Measurements from ENCODE around the gene IFNL3.
"Not testable (repeated sequence)": the region's sequence is repeated elsewhere in the genome, so short reads cannot be mapped to it uniquely, and the experiment has no call there.

The IFNL3 gene

DNA sequence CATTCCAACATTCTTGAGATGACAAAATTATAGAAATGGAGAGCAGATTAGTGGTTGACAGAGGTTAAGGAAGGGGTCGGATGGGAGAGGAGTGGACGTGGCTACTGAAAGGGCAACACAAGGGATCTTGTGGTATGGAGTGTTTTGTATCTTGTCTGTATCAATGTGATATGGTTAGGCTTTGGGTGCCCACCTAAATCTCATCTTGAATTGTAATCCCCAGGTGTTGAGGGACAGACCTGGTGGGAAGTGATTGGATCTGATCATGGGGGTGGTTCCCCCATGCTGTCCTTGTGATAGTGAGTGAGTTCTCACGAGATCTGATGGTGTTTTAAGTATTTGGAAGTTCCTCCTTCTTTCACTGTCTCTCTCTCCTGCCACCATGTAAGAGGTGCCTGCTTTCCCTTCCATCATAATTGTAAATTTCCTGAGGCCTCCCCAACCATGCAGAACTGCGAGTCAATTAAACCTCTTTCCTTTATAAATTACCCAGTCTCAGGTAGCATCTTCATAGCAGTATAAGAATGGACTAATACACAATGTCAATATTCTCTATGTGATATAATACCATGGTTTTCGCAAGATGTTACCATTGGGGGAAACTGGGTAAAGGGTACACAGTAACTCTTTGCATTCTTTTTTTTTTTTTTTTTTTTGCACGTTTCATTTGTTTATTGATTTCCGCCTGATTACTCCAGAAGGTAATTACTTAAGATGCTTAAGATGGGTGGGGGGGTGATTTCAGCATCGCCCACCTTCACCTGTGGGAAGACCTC lies 8.8 kb upstream of the IFNL3 start:
- DNase-seq (ENCODE audit: low spot score) = no peak

DNA sequence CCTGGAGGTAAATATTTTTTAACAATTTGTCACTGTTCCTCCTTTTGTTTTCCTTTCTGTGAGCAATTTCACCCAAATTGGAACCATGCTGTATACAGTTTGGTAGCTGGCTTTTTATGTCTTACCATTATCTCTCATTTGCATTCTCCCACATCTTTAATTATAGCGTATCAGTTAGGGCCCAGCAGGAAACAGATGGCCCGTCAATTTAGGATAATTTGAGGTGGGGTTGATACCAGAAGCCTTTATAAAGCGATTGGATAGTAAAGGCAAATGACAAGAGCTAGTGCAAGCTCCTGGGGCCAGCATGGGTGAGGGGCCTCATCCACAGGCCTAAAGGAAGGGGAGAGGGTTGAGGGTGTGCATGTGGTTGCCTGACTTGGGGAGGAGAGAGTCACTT lies 7.7 kb upstream of the IFNL3 start:
- no peak for DNase-seq (ENCODE audit: low spot score)

DNA sequence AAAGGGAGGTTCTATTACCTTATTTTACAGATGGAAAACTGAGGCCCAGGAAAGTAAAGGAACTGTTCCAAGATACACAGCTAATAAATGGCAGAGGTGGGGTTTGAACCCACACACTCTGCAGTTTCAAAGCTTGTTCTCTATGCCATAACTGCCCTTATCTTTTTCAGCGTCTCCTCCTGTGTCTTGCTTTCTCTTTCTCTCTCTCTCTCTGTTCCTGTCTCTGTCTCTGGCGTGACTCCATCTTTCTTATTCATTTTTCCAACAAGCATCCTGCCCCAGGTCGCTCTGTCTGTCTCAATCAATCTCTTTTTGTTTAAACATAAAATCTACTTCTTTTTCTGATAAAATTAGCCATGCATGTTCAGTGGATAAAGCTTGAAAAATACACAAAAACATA lies 7.0 kb upstream of the IFNL3 start:
- DNase-seq (ENCODE audit: low spot score) = no peak

DNA sequence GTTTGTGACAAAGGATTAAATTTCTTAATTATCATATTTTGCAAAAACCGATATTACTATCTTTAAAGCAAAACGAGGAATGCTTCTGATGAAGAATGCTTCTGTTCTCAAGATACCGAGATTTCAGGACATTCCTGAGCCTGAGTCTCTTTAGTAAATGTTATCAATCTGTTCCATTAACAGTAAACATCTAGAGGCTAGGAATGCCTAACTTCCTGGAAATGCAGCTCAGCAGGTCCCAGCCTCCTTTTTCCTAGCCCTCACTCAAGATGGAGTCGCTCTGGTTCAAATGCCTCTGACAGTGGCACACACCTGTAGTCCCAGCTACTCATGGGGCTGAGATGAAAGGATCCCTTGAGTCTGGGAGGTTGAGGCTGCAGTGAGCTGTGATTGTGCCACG lies 6.3 kb upstream of the IFNL3 start:
- no peak for DNase-seq (ENCODE audit: low spot score)

DNA sequence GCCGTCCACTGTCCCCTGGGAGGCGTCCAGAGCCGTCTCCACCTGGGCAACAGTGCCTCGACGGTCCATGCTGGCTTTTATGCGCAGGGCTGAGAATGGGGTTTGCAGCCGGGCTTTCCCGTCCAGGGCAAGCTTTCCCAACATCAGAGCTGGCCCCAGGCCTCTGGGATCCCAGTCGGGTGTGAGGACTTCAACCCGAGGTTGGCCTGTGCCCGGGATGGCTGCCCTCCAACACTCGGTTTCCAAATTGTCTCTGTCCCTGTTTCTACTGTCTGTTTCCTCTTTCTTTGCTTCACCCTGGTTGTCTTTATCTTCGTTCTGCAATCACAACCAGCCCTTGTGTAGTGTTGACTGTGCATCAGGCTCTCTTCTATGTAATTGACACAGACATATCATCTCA lies 4.0 kb upstream of the IFNL3 start, which contains the start of gene IFNL4:
TSS of gene IFNL4 (minus strand) at position 51 of the 400 bp plus-strand sequence.
- no peak for DNase-seq (ENCODE audit: low spot score)

DNA sequence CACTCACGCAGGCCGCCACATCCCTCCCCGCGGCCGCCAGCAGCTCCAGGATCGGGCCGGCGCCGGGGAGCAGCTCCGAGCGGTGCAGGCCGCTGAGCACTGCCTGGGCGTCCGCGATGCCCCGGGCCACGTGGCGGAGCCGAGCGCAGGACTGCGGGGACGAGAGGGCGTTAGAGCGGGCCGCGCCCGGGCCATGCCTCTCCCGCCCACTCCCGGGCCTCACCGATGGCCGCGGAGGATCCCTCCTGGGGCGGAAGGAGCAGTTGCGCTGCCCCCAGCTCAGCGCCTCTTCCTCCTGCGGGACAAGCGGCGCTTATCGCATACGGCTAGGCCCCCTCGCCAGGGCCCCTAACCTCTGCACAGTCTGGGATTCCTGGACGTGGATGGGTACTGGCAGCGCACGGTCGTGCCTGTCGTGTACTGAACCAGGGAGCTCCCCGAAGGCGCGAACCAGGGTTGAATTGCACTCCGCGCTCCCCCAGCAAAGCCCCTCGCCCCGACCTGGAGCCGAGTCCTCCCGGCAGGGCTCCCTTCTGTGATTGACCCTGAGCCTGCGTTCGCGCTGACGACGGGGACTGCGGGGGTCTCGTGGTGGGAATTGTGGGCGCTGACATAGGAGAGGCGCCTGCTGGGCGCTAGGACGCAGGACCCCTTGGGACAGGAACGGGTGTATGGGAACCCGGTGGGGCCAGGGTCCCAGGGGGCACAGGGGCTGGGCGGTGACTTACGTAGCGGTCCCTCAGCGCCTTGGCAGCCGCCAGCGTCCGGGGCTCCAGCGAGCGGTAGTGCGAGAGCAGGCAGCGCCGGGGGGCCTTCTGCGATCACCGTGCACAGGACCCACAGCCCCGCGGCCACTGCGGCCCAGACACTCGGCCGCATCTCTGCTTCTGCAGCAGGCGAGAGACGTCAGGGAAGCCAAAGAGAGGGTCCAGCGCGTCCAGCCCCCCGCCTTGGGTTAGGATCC lies 3.2 kb upstream of the IFNL3 start:
- DNase-seq (ENCODE audit: low spot score) = no peak

DNA sequence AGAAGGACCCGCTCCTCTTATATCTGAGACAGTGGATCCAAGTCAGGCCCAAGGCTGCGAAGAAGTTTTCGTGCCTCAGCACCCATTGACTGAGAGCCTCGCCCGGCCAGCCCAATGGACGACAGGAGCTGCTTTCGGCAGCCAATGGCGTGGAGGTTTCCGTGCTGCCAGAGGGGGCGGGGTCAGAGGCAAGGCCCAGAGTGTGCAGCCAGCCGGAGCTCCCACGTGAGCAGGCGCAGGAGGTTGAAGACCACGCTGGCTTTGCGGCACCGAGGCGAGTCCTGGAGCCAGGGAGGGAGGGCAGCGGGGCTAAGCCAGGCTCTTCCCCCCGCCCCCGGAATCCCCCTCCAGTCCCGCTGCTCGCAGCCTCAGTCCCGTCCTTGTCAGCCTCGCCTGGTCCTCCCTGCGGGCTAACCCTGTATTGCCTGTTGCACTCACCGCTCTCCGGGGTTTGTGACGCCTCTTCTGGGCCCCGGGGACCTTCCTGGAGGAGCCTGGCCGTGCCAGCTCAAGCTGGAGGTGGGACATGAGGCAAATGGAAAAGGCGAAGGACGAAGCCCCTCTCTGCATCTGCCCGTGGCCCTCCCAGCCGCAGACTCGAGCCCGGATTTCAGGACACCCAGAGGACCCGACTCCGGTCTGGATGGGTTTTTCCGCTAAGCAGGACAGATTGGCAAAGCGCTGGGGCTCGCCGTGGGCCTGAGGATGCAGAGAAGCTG lies 2.3 kb upstream of the IFNL3 start:
- no peak for DNase-seq (ENCODE audit: low spot score)

DNA sequence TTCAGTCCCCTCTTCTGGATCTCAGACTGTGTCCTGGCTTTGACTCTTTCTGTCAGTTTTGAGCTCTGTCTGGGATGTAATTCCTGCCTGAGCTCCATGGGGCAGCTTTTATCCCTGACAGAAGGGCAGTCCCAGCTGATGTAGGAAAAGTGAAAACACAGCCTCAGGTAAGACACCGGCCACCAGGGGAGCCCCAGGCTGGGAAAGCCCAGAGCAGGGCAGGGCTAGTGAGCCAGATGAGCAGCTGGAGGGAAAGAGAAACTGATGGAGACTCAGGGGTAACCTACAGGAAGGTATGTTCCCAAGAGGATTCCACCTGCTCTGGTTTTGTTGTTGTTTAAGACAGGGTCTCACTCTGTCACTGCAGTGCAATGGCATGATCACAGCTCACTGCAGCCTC lies 360 bp upstream of the IFNL3 start:
- DNase-seq (ENCODE audit: low spot score) = not testable (repeated sequence)

DNA sequence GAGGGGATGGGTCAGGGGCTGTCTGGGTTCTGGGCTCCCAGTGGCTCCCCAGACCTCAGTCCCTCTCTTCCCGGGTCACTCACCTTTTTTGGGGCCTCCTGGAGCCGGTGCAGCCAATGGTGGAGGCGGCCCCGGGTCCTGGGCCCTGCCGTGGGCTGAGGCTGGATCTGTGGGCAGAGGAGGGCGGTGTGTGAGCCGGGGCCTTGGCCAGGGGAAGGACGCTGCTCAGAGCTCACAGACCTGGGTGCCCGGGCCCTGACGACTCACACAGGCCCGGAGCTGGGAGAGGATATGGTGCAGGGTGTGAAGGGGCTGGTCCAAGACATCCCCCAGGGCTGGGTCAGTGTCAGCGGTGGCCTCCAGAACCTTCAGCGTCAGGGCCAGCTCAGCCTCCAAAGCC lies 1.1 kb downstream of the IFNL3 start:
- DNase-seq (ENCODE audit: low spot score) = not testable (repeated sequence)

DNA sequence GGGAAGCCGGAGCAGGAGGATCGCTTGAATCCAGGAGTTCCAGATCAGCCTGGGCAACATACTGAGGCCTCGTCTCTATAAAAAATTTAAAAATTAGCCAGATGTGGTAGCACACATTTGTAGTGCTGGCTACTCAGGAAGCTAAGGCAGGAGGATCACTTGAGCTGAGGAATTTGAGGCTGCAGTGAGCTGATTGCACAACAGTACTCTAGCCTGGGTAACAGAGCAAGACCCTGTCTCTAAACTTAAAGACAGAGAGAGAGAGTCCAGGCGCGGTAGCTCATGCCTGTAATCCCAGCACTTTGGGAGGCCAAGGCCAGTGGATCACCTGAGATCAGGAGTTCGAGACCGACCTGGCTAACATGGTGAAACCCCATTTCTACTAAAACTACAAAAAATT lies 4.4 kb downstream of the IFNL3 start:
- DNase-seq (ENCODE audit: low spot score) = no peak

DNA sequence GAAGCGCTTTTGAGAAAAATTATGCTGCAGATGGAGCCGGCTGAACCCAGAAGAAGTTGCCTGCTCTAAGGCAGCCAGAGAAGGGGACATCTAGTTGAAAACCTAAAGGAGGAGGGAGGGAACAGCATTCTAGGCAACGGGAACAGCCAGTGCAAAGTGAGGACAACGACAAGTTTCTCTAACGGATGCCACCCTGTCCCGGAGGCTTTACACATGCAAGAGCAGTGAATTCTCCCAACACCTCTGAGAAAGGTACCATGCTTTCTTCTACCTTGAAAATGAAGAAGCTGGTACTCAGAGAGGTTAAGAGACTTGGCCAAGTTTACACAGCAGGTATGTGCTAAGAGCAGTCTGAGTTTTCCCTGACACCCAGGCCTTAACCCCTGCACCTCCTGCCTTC lies 5.9 kb downstream of the IFNL3 start:
- DNase-seq (ENCODE audit: low spot score) = no peak

DNA sequence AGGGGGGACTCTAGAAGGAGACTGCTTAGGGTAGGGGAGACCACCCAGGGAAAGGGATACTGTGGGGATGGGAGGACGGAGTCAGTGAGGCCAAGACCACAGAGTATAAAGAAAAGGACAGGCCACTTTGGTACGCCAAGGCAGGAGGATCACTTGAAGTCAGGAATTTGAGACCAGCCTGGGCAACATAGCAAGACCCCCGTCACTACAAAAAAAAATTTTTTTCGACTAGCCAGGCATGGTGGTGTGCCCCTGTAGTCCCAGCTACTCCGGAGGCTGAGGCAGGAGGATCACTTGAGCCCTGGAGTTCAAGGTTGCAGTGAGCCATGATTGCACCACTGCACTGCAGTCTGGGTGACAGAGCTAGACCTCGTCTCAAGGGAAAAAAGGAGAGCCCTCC lies 6.6 kb downstream of the IFNL3 start:
- no peak for DNase-seq (ENCODE audit: low spot score)

DNA sequence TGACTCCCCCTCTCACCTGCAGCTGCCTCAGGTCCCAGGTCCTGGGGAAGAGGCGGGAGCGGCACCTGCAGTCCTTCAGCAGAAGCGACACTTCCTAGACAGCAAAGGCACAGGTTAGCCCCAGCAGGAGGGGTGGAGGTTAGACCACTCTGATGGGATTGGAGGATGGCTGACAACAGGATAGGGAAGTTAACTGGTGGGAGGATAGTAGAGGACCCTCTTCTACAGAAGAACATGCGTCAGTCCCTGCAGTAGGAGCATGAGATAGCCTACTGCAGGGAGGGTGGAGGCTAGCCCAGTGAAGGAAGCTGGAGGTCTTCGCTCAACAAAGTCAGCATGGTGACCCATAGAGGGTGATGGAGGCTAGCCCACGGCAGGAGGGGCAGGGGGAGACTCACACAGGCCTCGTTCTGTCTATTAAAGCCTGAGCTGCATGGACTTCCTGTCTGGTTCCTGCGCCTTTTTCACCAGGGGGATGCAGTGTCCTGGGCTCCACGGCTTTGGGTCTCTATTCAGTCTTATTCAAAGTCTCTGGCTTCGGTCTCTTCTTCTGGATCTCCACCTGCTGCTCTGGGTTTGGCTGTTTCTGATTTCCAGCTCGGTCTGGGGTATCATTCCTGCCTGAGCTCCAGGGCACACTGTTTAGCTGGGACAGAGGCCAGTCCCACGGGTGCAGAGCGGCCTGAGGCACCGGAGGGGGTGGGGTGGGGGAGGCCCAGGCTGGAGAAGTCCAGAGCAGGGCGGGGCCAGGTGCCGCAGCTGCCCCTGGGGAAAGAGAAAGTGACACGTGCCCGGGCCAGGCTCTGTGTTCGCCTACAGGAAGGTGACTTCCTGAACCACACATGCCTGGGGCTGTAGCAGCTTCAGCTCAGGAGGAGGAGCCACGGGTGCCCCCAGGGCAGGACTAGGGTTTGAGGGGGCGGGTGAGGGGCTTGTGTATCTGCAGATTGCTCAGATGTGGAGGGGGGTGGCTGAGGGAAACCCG lies 7.3 kb downstream of the IFNL3 start:
- no peak for DNase-seq (ENCODE audit: low spot score)

DNA sequence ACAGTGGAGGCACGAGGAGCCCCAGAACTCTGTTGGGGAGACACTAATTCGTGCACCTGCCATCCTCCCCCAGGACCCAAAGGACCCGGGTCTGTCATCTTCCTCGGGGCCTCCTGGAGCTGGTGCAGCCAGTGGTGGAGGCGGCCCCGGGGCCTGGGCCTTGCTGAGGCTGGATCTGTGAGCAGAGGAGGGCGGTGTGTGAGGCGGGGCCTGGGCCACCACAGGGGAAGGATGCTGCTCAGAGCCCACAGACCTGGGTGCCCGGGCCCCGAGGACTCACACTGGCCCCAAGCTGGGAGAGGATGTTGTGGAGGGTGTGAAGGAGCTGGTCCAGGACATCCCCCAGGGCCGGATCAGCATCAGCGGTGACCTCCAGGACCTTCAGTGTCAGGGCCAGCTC lies 8.3 kb downstream of the IFNL3 start:
- no peak for DNase-seq (ENCODE audit: low spot score)

DNA sequence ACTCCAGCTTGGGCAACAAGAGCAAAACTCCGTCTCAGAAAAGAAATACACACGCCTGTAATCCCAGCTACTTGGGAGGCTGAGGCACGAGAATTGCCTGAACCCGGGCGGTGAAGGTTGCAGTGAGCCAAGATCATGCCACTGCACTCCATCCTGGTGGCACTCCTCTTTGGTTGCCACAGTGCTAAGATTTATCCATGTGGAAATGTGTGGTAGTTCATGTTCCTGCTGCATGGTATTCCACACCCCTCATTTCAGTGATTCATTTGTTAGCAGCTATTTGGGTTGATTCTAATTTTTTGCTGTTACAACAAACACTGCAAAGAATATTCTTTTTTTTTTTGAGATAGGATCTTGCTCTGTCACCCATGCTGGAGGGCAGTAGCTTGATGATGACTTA lies 12.1 kb downstream of the IFNL3 start:
- no peak for DNase-seq (ENCODE audit: low spot score)

DNA sequence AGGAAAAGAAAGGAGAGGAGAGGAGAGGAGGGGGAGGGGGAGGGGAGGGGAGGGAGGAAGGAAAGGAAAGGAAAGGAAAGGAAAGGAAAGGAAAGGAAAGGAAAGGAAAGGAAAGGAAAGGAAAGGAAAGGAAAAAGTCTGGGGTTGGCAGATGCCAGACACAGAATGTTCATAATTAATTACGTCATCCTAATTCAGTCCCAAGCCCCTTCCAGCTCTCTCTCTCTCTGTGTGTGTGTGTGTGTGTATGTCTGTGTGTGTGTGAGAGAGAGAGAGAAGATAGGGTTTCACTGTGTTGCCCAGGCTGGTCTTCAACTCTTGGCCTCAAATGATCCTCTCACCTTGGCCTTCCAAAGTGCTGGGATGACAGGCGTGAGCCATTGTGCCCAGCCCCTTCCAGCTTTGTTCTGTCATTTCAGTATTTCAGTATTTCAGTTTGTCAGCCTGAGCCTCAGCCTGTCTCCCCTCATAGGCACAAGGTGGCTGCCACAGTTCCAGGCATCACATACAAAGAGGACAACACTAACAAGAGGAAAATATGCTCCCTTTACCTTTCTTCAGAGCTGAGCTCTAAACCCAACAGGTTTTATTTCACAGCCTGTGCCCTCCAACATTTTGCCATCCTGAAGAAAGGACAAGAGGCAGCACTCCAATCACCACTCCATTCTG lies 14.6 kb downstream of the IFNL3 start:
- DNase-seq (ENCODE audit: low spot score) = no peak

DNA sequence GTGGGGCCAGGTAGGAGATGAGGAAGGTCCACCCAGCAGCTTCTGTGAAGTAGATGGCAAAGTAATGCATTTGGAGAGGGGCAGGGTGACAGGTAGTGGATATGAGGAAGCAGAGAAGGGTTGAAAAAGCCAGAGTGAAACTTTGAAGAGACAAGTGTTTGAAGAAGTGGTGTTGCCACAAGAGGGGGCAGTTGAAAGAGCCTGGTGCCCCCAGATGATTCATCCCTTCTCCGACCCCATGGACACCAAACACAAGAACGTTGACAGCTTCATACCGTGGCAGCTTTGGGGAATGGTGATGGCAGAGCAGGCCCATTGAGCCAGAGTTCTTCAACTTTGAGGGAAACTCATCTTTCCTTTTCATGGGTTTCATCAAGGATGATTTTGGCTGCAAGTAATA lies 19.9 kb downstream of the IFNL3 start:
- no peak for DNase-seq (ENCODE audit: low spot score)

DNA sequence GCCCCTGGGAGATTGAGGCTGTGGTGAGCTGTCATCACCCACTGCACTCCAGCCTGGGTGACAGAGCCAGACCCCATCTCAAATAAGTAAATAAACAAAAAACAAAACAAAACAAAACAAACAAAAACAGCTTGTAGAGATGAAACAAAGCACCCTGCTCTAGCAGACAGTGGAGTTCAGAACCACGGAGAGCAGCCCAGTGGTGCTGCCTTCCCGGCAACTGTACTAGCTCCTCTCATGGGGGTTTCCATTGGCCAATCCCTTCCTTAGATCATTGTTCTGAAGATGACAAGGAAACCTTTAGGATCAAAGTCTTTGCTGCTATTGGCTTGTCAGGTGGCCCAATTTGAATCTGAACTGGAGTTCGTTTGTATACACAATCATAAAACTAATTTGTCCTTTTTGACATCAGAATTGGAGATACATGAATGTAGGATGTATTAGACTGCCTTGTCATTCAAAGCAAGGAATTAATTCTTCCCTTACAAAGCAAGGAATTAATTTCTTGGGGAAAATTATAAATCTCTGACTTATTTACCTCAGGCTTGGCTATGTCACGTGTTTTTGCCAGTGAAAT lies 21.0 kb downstream of the IFNL3 start:
- peak; percentile 59 for DNase-seq (ENCODE audit: low spot score)

DNA sequence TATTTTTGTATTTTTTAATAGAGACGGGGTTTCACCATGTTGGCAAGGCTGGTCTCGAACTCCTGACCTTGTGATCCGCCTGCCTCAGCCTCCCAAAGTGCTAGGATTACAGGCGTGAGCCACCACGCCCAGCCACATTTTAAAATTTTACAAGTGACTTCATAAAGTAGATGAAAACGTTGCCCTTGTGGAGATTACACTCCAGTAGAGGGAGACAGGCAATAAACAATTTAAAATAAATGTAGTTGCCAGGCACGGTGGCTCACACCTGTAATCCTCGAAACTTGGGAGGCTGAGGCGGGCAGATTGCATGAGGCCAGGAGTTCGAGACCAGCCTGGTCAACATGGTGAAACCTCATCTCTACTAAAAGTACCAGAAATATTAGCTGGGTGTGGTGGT lies 25.7 kb downstream of the IFNL3 start:
- DNase-seq (ENCODE audit: low spot score) = not testable (repeated sequence)

Data from AG08396 (cell line).